Fibroblast of skin of scalp (primary cell): ENCODE measurements around the gene BIN1. TPM values are rescaled to one million over a fixed set of nuclear protein-coding genes. Genes with fewer than 3 reads are reported as not detected.

Experiments used
- DNase-seq: peaks from one replicate; pipeline ENCODE4 v3.0.0-alpha.2; 2013
- polyA plus RNA-seq, 2 experiments: library from polyadenylated mRNA; unstranded; fragments of 120-200 nt; gene quantifications; one replicate each; pipeline ENCODE4 v1.2.1, GENCODE V29; 2013; ENCODE audit not compliant: insufficient read length in 2 of 2

BIN1 gene
- polyA plus RNA-seq (2013, experiment 1 of 2; ENCODE audit: insufficient read length), result 109 TPM
- 123 TPM for polyA plus RNA-seq (2013, experiment 2 of 2; ENCODE audit: insufficient read length)

- peak; percentile 85 for DNase-seq
Measured at GRCh38 chr2:127106991-127107621, at the start of gene BIN1. Gene BIN1, minus strand, starts transcription at chr2:127107154. Its CDS starts 211 bp downstream, at chr2:127106943.

GRCh38 chr2:127155947-127156346 lies 49.0 kb upstream of the BIN1 start:
- peak; percentile 86 for DNase-seq

- peak; percentile 91 for DNase-seq
Measured at GRCh38 chr2:127155028-127155581, 48.2 kb upstream of the BIN1 start.

DNA sequence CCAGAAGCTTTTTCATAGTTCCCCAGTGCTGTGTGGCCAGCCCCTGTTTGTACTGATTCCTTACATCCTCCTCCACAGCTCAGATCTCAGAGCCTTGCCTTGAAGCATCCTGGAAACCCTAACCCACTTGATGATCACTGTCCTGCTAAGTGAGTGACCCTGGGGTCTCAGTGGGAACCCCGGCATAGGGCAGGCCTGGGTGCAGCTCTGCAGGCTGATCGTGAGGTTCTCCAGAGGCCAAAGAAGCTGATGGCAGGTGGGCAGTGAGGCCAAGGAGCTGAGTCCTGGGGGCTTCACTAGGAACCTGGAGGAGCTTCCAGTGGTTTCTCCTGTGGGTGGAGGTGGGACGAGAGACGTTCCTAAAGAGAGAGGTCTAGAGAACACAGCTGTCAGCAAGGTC lies 47.4 kb upstream of the BIN1 start:
- peak; percentile 42 for DNase-seq

DNA sequence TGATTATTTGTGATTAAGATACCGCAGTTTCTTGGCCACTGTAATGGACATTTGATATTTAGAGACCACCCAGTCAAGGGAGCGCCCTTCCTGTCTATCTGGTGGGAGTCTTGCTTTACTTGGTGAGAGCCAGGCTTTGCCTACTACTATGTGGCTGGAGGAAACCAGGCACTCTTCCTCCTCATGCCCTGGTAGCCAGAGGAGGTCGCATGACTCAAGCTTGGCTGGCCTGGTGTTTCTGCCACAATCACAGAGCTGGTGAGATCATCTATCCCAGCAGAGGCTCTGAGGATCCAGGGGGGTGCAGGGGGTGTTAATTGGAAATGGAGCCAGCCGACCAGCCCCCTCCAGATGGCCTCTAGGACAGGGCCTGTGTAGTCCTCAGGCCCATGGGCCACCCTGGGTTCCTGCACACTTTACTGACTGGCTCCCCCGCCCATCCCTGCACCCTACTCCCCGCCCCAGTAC lies 46.8 kb upstream of the BIN1 start:
- peak; percentile 92 for DNase-seq

- DNase-seq, result no peak
Measured at GRCh38 chr2:127150996-127151395, 44.0 kb upstream of the BIN1 start.

DNA sequence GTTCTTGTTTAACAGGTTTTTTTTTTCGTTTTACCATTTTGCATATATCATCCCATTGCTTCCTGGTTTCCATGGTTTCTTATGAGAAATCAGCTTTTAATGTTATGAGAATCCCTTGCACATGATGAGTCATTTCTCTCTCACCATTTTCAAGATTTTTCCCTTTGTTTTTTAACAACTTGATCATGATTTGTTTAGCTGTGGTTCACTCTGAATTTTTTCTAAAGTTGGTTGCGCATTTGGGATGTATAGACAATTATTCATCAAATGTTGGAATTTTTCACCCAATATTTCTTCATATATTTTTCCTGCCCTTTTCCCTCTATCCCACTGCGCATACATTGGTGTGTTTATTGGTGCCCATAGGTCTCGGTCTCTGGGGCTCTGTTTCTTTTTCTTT lies 42.4 kb upstream of the BIN1 start:
- DNase-seq, result peak; percentile 98

GRCh38 chr2:127146820-127147502 lies 40.0 kb upstream of the BIN1 start:
- peak; percentile 84 for DNase-seq

GRCh38 chr2:127146071-127146725 lies 39.2 kb upstream of the BIN1 start:
- DNase-seq, result no peak

GRCh38 chr2:127145280-127145895 lies 38.4 kb upstream of the BIN1 start:
- peak; percentile 73 for DNase-seq

DNA sequence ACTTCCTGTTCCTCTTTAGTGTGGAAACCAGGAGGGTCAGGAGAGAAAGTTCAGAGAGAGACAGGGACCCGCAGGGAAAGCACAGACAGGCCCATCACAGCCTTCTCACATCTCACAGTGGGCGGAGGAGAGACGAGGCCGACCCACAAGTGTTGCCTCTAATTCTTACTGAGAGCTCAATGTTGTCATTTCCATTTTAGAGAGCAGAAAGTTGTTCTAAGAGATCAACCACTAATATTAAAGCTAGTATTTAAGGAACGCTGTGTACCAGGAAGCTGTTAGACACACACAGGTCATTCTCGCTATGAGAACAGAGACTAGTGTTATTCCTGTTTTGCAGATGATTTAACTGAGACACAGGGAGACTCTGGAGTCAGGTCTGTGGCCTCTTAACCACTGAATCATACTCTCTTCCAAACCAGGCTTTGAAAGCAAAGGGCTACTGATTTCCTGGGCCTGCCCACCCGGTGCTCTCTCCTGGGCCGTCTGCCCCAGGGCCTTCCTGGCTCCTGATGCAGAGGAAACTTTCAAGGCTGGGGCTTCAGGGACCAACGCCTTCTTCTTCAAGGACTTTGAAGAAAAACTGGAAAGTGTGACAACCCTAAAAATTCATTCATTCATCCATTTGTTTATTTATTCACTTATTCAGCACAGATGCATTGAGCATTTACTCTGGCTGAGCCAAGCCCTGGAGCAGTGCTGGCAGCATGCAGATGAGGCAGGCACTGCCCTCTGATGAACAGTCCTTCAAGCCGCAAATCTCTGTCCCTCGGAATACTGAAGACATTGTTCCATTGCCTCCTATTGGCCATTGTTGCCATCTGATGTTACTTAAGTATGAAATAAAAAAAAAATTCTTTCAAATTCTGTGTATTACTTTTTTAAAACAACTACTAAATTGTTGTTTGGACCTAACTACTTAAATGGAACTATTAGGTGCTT lies 37.2 kb upstream of the BIN1 start:
- peak; percentile 53 for DNase-seq

- DNase-seq, result no peak
Measured at GRCh38 chr2:127142663-127143630, 36.0 kb upstream of the BIN1 start.

DNA sequence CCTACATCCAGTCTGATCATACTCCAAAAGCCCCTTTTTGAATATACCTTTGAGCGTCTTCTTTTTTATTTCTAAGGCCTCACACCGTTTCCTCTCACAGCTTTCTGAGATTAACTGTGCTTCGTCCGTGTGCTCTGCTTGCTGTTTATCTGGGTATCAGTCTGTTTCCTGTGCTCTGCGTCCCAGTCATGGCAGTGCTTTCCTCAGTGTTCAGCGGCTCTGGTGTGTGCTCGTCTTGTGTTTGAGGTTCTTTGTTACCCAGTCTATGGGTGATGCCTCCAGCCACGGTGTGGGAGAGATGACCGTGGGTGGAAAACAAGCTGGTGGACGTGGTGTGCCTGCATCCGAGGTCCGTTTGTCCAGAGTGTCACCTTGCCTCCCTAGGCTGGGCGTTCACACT lies 33.6 kb upstream of the BIN1 start:
- DNase-seq, result no peak

GRCh38 chr2:127139766-127140165 lies 32.8 kb upstream of the BIN1 start:
- no peak for DNase-seq

DNA sequence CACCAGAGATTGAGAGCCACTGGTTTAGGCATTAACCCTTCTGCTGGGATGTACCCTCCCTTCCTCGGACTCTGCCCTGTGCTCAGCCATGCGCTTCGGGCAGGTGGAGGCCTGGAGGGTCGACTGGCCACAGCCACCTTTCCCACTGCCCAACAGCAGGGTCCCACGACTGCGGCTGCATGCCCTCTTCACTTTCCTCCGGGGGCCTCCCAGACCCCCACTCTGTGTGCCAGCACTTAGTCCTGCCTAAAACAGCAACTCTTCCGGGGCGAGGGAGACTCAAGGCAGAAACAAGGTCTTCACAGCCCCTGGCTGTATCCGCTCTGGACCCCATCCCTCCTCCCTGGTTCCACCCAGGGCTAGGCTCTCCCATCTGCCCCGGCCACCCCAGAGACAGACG lies 31.3 kb upstream of the BIN1 start:
- DNase-seq, result no peak

GRCh38 chr2:127137741-127138140 lies 30.8 kb upstream of the BIN1 start:
- DNase-seq, result no peak

GRCh38 chr2:127137225-127137624 lies 30.3 kb upstream of the BIN1 start:
- no peak for DNase-seq

GRCh38 chr2:127134833-127135830 lies 28.2 kb upstream of the BIN1 start:
- no peak for DNase-seq

DNA sequence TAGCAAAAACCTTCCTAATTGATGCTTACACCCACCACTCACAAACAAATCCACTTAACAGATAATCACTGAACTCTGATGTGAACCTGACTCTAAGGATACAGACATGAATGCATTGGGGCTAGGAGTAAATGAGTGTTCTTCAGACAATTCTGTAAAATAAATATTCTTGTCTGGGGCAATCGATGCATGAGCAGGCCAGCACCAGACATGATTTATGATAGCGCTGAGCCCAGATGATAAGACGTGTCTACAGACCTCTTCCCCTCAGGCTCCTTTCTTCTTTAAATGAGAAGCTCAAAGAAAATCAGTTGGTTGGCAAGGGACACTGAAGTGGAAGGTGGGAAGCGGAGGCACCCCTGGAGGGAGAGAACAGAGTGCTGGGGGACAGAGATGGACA lies 27.3 kb upstream of the BIN1 start:
- no peak for DNase-seq
